Epithelial cell of proximal tubule (primary cell): ENCODE results near the gene RAB11FIP4. TPM values are rescaled to one million over a fixed set of nuclear protein-coding genes. Genes with fewer than 3 reads are reported as not detected.

ENCODE experiments used
- DNase-seq: peaks from one replicate; pipeline ENCODE4 v3.0.0-alpha.2; 2011; ENCODE audit warnings: low read depth
- H3K4me3 ChIP-seq: 2 replicates; pipeline ENCODE4 v1.5.1; 2011; ENCODE audit warnings: low read depth, mild to moderate bottlenecking, low read length
- CTCF ChIP-seq: conservative IDR thresholded peaks from 2 replicates; pipeline ENCODE4 v1.5.1; 2012; ENCODE audit warnings: low read depth, mild to moderate bottlenecking, low read length
- total RNA-seq: library from RNA; depleted of rRNA; stranded (reverse); fragments of >200 nt; gene quantifications from 2 replicates; pipeline ENCODE4 v1.2.3, GENCODE V29; 2015

The RAB11FIP4 gene
- total RNA-seq, 1 donor from 2014 or later: 15.1 TPM

GRCh38 chr17:31443386-31443785 lies 51.9 kb downstream of the RAB11FIP4 start:
- no peak overlapping the region for H3K4me3 ChIP-seq
- no peak for TF ChIP-seq CTCF
- no peak for DNase-seq

- DNase-seq: no peak
- TF ChIP-seq CTCF: no peak
Measured at GRCh38 chr17:31444026-31444425, 52.6 kb downstream of the RAB11FIP4 start.

GRCh38 chr17:31446195-31446967 lies 54.9 kb downstream of the RAB11FIP4 start:
- peak; percentile 52 for TF ChIP-seq CTCF
- H3K4me3 ChIP-seq: no peak overlapping the region
- DNase-seq: no peak

More at GRCh38 chr17:31444026-31444425, 52.6 kb downstream of the RAB11FIP4 start:
- H3K4me3 ChIP-seq: no peak overlapping the region

GRCh38 chr17:31448467-31449077 lies 57.1 kb downstream of the RAB11FIP4 start:
- no peak for DNase-seq
- TF ChIP-seq CTCF: no peak

GRCh38 chr17:31449111-31449510 lies 57.6 kb downstream of the RAB11FIP4 start:
- no peak overlapping the region for H3K4me3 ChIP-seq
- no peak for TF ChIP-seq CTCF
- no peak for DNase-seq

More at GRCh38 chr17:31448467-31449077, 57.1 kb downstream of the RAB11FIP4 start:
- no peak overlapping the region for H3K4me3 ChIP-seq

- no peak overlapping the region for H3K4me3 ChIP-seq
- no peak for DNase-seq
- TF ChIP-seq CTCF: no peak
Measured at GRCh38 chr17:31449746-31450145, 58.3 kb downstream of the RAB11FIP4 start.

GRCh38 chr17:31452101-31452500 lies 60.6 kb downstream of the RAB11FIP4 start:
- TF ChIP-seq CTCF: no peak
- H3K4me3 ChIP-seq: no peak overlapping the region
- DNase-seq: no peak
